Suppressor macrophage treated with lipopolysaccharide for 4 hours (primary cell): ENCODE measurements around the gene CHST8.
"Not testable (repeated sequence)": the region's sequence is repeated elsewhere in the genome, so short reads cannot be mapped to it uniquely, and the experiment has no call there.

Source experiments
- DNase-seq: peaks from one replicate; pipeline ENCODE4 v3.0.0-alpha.2; 2020

The CHST8 gene

DNA sequence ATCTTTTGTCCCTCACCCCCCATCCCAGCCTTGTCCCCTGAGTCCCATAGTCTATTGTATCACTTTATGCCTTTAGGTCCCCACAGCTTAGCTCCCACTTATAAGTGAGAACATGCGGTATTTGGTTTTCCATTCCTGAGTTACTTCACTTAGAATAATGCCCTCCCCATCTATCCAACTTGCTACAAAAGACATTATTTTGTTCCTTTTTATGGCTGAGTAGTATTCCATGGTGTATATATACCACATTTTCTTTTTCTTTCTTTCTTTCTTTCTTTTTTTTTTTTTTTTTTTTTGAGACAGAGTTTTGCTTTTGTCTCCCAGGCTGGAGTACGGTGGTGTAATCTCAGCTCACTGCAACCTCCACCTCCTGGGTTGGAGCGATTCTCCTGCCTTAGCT lies 73.8 kb downstream of the CHST8 start:
- DNase-seq = not testable (repeated sequence)

DNA sequence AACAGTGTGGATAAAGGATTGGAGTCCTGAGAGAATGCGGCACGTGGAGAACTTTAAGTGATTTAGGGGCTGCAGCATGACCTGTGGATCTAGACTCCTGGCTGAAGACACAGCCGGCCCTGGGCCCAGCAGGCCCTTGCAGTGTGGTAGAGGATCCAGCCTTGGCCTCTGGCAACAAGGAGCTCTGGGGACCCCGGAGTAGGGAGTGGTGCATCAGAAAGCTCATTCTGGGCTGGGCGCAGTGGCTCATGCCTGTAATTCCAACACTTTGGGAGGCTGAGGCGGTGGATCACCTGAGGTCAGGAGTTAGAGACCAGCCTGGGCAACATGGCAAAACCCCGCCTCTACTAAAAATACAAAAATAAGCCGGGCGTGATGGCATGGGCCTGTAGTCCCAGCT lies 76.0 kb downstream of the CHST8 start:
- DNase-seq = no peak

DNA sequence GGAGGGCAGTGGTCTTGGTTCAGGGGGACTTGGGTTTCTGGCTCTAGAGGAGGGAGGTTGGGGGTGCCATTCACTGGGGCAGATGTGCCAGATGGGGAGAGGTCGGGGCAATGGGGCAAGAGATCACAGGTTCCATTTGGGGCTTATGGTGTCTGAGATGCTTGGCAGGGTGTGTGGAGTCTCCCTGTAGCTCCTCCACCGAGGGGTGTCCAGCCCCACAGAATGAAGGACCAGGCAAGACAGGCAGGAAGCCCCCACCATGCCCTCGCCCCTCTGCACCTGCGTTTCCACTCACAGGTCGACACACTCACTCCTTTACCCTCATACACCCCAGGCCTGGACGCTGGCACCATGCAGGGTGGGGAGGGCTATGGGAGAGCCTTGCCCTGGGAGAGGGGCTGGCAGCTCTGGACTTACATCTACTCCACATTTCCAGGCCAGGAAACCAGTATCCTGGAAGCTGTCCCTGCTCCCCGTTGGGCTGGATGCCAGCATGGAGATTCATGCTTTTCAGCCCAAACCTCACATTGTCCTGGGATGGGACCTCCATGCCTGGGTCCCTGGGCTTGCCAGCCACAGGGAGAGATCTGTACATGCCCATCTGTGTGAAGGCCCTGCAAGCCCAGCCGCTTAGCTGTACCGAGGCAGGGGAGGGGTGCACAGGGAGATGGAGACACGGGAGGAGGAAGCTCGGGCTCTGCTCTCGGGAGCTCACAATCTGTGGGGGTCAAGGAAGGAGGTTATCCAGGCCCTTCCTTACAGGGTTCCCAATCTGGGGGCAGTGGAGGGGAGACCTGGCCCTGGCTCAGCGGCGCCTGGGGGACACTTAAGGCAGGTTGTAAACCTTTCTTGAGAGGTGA lies 77.1 kb downstream of the CHST8 start:
- DNase-seq = no peak

DNA sequence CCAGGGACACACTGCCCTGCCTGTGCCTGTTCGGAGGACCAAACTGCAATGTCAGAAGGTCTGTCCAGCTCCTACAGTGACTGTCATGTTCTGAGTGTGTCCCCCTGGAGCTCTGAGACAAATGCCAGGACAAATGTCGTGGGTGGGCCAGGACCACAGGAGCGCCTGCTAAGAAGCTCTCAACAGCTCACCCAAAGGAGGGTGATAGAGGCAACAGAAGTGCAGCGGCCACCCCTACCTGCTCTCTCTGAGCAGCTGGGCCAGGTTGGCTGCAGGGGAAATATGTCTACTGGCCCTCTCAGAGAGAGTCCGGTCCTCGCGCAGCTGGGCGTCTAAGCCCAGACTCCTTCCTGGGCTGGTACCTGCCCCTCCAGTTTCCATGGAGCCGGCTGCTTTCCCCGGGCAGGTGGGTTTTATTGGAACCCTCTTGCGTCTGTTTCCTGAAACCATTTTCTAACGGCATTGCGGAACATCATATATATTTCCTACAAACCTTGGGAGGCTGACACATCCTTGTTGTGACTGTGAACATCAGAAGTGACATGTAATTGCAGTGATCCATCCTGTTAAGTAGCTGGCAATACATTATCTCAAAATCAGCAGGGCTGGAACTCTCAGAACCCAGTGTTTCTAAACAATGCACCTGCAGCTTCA lies 78.1 kb downstream of the CHST8 start:
- no peak for DNase-seq

DNA sequence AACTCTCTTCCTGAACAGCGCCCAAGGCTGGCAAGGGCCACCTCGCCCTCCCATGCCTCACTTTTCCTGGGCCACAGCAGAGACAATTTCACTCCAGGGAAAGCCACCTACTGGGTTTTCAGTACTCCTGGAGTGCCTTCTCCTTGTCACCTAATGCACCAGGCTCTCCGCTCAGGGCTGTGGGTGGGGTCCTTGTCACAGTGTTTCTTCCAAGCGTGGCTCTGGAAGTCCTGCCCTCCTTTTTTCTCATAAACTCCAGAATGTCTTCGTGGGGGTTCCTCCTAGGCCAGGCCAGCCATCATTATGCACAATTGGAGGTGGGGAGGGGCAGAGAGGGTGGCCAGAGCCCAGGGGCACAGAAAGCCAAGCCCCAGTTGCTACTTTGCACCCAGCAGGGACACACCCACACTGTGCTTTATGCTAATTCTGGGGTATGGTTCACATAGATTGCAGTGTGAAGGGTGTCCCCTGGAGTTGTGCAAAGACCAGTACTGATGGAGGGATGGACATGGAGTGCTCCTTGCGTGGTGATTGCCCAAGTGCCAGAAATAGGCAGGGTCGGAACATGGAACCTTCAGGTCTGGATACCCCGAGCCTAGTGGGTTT lies 78.8 kb downstream of the CHST8 start:
- no peak for DNase-seq

DNA sequence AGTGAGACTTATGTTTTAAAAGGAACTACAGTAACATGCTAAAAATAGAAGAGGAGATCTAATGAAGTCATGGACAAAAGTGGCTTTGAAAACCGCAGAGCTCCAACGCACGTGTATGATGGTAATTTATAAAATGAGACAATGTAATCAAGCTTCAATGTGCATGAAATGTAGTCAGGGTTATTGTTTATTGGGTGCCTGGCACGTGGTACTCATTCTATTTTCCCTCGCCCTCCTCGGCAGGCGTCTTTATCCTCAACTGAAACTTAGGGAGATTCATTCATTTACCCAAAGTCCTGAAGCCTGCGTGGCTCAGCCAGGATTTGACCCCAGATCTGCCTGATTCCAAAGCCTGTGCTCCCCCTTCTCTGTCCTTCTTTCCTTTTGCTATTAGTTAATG lies 79.8 kb downstream of the CHST8 start:
- no peak for DNase-seq

DNA sequence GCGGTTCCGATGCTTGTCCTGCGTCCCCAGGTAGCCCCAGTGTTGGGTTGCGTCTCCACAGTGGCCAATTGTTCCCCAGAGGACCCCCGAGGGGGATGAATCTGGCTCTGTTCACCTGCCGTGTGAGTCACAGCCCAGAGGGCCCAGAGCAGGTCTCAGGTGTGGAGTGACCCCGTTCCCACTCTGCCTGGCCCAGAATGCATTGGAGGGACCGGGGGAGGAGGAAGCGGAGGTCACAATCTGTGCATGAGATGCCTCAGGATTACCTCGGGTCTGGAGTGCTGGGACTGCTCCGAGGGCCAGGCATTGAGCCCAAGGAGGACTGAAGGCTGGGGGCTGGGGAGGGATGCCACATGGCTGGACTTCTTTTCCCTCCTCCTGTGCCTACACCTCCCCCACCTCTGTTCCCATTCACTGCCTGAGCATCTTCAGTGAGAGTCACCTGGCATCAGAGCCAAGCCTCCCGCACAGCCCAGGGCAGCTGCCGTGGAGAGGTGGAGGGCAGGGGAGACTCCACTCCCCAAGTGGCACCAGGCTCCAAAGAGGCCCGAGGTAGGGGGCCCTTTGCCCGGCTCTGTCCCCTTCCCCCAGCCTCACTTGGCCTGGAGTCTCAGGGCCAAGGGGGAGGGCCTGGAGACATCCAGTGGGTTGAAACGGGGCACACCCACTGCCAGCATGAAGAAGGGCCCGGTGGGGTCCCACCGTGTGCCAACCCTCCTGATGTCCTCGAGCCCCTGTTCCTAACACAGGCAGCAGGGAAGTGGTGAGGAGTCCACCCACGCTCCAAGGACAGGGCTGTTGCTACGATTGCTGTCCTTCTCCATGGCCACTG lies 81.1 kb downstream of the CHST8 start:
- DNase-seq = no peak

DNA sequence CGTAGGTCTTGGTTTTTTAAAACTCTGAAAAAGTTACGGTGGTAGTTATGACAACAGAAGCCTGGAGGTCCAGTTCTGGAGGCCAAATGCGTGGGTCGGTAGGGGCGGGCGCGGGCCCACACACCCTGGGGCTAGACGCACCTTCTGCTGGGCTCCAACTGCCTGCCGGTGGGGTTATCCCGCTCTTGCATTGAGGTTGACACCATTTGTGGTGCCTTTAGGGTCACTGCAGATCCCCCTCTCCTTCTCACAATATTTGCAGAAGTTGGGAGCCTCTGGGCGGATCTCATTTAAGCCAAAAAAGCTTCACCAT lies 81.6 kb downstream of the CHST8 start:
- DNase-seq = no peak

DNA sequence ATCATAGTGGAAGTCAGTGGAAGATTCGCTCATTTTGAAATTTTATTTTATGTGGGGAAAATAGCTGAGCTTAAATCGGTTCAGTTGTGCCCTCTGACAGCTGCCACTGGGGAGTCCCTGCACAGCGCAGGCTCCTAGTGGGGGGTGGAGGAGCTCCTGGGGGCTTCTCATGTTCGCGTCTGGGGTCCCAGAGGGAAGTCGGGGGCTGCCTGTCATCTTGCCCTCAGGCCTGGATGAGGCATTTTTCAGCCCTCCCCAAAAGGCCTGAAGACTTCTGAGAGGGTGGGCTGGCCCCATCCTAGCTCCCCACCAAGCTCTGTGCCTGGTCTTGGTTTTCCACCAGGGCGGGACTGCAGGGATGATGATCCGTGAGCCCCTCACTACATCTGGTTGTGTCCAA lies 82.1 kb downstream of the CHST8 start:
- DNase-seq = no peak

DNA sequence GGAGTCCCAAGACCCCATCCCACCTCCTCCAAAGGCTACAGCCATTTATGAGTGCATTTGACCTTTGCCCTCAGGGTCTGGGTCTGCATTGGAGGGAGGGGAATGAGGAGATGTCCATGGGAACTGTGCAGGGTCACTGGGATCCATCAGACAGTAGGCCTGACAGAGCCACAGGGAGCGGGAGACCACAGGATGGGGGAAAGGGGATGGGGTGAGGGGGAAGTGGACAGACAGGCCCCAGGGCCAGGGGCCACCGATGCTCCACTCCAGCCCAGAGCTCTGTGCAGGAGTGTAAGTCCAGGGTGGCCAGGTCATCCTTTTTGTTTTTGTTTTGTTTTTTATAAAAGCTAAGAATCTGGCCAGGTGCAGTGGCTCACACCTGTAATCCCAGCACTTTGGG lies 82.5 kb downstream of the CHST8 start:
- DNase-seq = no peak

DNA sequence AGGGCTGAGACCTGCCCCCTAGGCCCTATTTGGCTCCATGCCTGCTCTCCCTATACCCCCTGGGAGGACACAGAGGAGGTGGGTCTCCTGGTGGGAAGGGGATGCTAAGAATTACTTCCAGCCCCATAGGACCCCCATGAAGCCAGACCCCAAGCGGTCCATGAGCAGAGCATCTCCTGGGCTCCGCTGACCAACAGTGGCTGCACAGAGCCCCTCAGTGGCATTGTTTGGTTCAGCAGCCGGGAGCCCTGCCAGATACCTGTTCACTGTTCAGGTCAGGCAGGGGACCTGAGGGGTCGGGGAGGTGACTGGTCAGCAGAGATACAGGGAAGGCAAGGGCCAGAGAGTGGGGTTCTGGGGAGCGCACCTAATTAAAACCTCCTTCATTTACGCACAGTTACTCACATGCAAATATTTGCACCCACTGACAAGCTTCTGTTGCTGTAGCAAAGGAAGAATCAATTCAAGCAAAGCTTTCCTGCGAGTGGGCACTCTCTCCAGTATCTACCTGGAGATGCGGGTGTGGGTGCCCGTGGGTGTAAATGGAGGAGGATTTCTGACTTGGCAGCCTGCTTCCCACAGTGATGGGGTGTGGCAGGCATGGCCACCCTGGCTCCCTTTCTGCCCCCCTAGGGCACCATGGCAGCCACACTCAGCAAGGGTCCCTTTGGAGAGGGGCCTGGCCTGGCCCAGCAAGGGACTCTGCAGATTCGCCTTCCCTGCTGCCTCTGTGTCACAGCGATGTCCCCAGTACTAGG lies 83.5 kb downstream of the CHST8 start:
- no peak for DNase-seq

DNA sequence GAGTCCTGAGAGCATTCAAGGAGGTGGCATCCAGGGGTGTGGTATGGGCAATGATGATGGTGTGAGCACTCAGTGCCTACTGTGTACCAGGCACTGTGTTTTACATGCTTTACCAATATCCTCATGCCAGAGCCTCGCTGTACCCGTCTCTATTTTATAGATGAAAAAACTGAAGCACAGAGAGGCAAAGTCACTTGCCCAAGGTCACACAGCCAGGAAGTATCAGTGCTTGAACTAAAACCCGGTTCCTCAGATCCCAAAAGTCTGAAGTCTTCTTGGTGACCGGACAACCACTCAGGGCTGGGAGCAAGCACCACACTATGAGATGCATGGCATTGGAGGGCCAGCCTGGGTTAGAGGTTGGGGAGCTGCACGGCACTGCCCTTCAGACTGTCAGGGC lies 84.1 kb downstream of the CHST8 start:
- no peak for DNase-seq

DNA sequence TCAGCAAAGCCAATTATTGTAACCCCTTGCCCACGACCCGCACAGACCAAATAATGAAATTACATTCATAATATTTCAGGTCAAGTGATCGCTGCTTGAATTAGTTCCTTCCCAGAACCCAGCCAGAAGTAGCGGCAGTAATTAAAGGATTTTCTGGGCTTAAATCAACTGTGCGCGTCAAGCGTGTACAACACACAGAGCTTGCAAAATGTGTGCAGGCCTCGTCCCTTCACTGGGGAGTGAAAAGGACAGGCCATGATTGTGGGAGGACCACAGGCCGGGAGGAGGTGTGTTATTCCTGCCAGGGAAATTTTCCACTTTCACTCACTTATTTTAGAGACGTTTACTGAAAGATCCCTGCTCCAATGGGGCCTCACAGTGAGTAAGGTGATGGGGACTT lies 84.9 kb downstream of the CHST8 start:
- DNase-seq = no peak

DNA sequence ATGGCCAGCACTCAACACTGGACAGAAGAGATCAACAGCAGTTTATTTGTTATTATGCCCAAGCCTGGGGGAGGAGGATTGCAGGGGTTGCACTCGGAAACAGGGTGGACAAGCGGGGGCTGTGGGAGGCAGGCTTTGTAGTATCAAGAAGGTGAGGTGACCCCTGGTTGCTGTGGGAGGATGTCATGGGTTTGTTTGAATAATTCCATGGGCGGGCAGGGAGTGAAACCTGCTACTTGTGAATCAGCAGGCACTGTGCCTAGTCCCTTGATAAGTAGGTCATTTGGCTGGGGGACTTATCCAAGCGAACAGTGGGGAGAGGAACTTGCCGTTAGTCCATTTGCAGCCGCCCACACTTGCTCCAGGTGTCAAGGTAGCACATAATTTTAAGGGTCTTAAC lies 90.5 kb downstream of the CHST8 start:
- DNase-seq = no peak

DNA sequence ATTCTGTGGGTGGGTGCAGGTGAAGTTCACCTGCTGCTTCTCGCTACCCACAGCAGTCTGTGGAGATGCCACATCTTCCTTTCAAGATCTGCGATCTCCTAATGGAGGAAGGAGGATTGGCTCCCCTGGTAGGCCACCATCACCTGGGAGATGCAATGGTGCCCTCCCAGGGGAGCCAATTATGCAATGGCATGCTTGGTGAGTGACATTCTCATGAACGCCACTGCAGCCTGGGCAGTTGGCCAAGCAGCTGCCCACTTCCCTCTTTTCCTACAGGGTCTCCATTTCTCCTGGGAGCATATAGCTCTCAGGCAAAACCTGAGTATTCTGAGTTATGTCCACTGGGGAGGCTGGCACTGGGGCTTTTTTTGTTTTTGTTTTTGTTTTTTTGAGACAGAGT lies 91.4 kb downstream of the CHST8 start:
- DNase-seq = no peak

DNA sequence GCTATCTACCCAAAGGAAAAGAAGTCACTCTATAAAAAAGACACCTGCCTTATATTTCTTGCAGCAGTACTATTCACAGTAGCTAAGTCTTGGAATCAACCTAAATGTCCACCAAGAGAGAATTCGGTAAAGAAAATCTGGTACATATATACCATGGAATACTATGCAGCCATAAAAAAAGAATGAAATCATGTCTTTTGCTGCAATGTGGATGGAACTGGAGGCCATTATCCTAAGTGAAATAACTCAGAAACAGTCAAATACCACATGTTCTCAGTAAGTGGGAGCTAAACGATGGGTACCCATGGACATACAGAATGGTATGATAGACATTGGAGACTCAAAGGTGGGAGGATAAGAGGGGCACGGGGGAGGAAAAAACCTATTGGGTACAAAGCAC lies 92.4 kb downstream of the CHST8 start:
- no peak for DNase-seq

DNA sequence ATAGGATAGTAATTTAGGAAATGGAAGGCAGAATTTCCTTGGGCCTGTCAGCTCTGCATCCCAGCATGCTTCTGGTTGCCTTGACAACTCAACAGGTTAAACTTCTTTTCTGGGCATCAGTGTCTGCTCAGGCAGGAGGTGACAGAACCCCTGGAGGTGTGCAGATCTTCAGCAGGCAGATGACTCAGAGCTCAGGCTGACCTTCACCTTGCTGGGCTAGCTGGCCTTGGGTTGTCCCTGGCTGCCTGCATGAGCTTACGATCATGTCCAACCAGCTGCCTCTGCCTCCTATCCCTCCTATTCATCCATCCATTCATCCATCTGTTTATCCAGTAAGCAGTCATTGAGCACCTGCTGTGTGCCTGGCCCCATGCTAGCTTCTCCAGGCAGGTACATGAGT lies 93.7 kb downstream of the CHST8 start:
- DNase-seq = no peak

DNA sequence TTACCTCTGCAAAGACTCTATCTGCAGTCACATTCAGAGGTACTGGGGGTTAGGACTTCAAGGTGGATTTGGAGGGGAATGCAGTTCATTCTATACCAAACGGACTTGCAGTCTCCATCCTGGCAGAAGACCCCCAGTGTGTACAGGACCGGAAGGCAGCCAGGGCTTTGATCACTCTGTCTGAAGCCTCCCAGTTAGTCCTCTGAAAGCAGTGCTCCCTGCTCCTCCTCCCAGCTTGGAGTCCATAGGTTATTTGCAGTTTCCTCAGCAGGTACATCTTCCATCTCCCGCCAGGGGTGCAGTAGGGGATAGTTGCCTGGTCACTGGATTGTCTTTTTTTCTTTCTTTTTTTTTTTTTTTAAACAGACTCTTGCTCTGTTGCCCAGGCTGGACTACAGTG lies 96.1 kb downstream of the CHST8 start:
- DNase-seq = no peak

DNA sequence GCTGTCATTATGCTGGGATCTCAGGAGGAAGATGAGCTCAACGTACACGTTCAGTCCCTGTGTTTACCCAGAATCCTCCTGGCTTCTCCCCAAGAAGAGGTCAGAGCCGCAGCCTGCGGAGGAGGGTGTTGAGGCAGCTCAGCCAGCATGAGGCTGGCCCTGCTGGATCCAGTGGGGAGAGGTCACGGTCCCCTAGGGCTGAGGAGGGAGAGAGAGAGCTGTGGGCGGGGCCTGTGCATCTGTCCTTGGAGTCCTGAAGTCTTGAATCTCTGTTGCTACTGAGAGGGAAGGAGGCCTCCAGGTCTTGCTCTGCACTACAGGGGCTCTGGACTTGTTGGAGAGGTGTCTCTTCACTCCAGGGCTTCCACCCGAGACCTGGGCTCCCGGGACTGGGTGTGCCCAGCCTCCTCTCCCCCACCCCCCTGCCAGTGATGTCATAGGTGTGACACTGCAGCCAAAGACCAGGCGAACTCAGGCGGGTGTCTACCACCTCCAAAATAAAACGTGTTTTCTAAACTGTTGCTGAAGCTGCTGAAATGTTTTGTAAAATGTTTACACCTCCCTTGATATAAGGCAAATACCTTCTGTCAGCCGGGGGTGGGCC lies 97.0 kb downstream of the CHST8 start:
- DNase-seq = no peak

DNA sequence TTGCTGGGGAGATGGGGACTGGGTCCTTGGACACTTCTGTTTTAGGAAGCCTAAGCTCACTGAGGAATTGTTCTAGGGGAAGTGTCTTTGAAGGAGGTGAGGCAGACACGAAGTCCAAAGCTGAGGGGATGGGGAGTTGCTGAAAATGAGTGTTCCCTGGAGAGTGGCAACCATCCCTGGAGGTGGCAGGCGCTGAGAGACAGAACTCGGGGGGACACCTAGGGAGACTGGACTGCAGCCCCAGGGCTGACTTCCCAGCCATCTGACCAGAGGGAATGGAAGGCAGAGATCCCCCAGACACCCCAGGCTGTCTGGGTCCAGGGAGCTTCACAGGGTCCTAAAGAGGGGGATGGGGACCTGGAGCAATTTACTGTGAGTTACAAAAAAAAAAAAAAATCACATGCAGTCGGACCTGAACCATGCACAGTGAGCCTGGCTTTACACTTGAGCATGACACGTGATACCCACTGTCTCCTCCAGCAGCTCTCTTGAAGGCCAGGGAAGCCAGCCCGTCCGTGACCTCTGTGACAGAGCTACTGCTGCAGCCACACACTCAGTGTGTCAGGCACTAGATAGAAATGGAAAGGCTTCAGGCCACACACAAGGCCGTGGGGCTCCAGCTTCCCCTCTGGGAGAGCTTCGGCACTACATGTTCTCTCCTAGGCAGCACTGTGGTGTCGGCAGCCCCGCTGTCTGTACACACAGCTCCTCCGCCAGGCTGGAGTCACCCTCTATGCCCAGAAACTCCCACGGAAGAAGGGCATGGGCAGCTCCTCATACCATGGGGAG lies 97.8 kb downstream of the CHST8 start:
- no peak for DNase-seq

DNA sequence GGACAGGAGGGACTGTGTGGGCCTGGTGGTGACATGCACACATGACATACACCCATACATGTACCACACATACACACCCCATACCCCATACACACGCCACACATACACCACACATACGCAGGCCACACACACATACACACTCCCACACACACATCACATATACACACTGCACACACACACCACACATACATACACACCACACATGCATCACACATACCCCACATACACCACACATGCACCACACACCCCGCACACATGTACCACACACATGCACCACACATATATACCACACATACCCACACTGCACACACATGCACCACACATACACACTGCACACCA lies 98.4 kb downstream of the CHST8 start:
- DNase-seq = no peak
